Smooth muscle cell (in vitro differentiated cells): ENCODE measurements around the gene DCLK1. TPM values are rescaled to one million over a fixed set of nuclear protein-coding genes. Genes with fewer than 3 reads are reported as not detected.
"Not testable (repeated sequence)": the region's sequence is repeated elsewhere in the genome, so short reads cannot be mapped to it uniquely, and the experiment has no call there.

Source experiments
- DNase-seq: peaks from one replicate; lab custom pipeline; 2025; ENCODE audit not compliant: unreplicated experiment; lab: John Stamatoyannopoulos, UW
- H2AFZ ChIP-seq: fragments of 200-600 bp; sonication (generic); 2 replicates; pipeline ENCODE4 v1.6.0; 2016; ENCODE audit warnings: antibody characterized with exemption, low read depth, mild to moderate bottlenecking
- H3F3A ChIP-seq: fragments of 200-600 bp; sonication (generic); 2 replicates; pipeline ENCODE4 v1.6.0; 2017; ENCODE audit warnings: antibody characterized with exemption, low read depth
- H3K27ac ChIP-seq: fragments of 200-600 bp; sonication (generic); 2 replicates; pipeline ENCODE4 v1.5.1; 2016; ENCODE audit warnings: low read depth, mild to moderate bottlenecking
- H3K27me3 ChIP-seq: fragments of 200-600 bp; sonication (generic); 2 replicates; pipeline ENCODE4 v1.6.1; 2016; ENCODE audit warnings: low read depth, mild to moderate bottlenecking
- H3K36me3 ChIP-seq: fragments of 200-600 bp; sonication (generic); 2 replicates; pipeline ENCODE4 v1.5.1; 2016; ENCODE audit warnings: low read depth
- H3K4me1 ChIP-seq: fragments of 200-600 bp; sonication (generic); 2 replicates; pipeline ENCODE4 v1.5.1; 2016; ENCODE audit warnings: low read depth
- H3K4me2 ChIP-seq: fragments of 200-600 bp; sonication (generic); 2 replicates; pipeline ENCODE4 v1.6.0; 2016; ENCODE audit warnings: mild to moderate bottlenecking
- H3K4me3 ChIP-seq: fragments of 200-600 bp; sonication (generic); 2 replicates; pipeline ENCODE4 v1.5.1; 2016; ENCODE audit warnings: mild to moderate bottlenecking
- H3K79me2 ChIP-seq: fragments of 200-600 bp; sonication (generic); 2 replicates; pipeline ENCODE4 v1.6.0; 2016; ENCODE audit warnings: low read depth, mild to moderate bottlenecking
- H3K9ac ChIP-seq: fragments of 200-600 bp; sonication (generic); 2 replicates; pipeline ENCODE4 v1.6.0; 2016; ENCODE audit warnings: low read depth
- H3K9me3 ChIP-seq: fragments of 200-600 bp; sonication (generic); replicated peaks from 2 replicates; pipeline ENCODE4 v1.5.1; 2016; ENCODE audit warnings: low read depth
- H4K20me1 ChIP-seq: fragments of 200-600 bp; sonication (generic); 2 replicates; pipeline ENCODE4 v1.6.0; 2016; ENCODE audit warnings: low read depth
- WGBS: methylation state at CpG from one replicate; pipeline ENCODE4 v1.1.7; 2016; ENCODE audit warnings: low lambda C conversion rate; 5-methylcytosine and 5-hydroxymethylcytosine counted together
- polyA plus RNA-seq: library from polyadenylated mRNA; unstranded; fragments of >200 nt; fragmentation: Nextera tagmentation; extraction: Ambion mirVana; gene quantifications from 2 replicates; pipeline ENCODE4 v1.2.1, GENCODE V29; 2016
- total RNA-seq: library from RNA; depleted of rRNA; stranded (reverse); fragments of >200 nt; gene quantifications from 2 replicates; pipeline ENCODE4 v1.2.3, GENCODE V29; 2014
- TF ChIP-seq, protein P1 (sequence below): fragments of 200-600 bp; sonication (generic); IDR thresholded peaks from 2 replicates; pipeline ENCODE4 v1.5.1; 2017; ENCODE audit warnings: borderline replicate concordance, mild to moderate bottlenecking, antibody characterized with exemption; ENCODE audit not compliant: insufficient read depth, poor library complexity, severe bottlenecking

Gene DCLK1
- total and polyA plus RNA-seq, 2 experiments from 2014 or later = 0.72 TPM; not detected in 1

DNA sequence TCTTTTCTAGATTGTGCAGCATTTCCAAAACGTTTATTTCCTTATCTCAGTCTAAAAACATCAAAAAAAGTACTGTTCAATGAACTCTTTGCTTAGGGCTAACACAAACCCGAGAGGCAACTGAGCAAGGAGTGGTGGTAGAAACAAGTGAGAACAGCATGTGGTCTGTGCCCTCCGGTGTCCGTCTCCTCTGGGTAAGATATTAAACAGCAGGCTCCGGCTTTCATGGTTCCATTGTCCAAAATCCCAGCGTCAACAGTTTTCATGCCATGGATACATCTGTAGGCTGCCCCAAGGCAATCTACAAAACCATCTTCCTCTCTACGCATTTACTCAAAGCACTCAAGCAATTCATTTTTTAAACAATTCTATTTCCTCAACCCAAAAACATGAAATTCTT lies 22.8 kb downstream of the DCLK1 start:
- H3K79me2 ChIP-seq = no peaks in the 10 kb centered on the region
- DNase-seq = no peak
- H3K9ac ChIP-seq = no peak overlapping the region
- TF ChIP-seq, protein P1, sequence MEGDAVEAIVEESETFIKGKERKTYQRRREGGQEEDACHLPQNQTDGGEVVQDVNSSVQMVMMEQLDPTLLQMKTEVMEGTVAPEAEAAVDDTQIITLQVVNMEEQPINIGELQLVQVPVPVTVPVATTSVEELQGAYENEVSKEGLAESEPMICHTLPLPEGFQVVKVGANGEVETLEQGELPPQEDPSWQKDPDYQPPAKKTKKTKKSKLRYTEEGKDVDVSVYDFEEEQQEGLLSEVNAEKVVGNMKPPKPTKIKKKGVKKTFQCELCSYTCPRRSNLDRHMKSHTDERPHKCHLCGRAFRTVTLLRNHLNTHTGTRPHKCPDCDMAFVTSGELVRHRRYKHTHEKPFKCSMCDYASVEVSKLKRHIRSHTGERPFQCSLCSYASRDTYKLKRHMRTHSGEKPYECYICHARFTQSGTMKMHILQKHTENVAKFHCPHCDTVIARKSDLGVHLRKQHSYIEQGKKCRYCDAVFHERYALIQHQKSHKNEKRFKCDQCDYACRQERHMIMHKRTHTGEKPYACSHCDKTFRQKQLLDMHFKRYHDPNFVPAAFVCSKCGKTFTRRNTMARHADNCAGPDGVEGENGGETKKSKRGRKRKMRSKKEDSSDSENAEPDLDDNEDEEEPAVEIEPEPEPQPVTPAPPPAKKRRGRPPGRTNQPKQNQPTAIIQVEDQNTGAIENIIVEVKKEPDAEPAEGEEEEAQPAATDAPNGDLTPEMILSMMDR = no peak
- no peaks in the 10 kb centered on the region for H3K9me3 ChIP-seq
- H3F3A ChIP-seq = no peaks in the 10 kb centered on the region
- no peak overlapping the region for H3K4me3 ChIP-seq
- H4K20me1 ChIP-seq = no peaks in the 10 kb centered on the region
- H2AFZ ChIP-seq = no peak overlapping the region
- no peaks in the 10 kb centered on the region for H3K36me3 ChIP-seq
- H3K27me3 ChIP-seq = no peaks in the 10 kb centered on the region
- WGBS = 89% methylated on average over 7 of the region's 7 CpGs
- H3K4me2 ChIP-seq = no peak overlapping the region
- H3K4me1 ChIP-seq = no peaks in the 10 kb centered on the region
- H3K27ac ChIP-seq = no peak overlapping the region

DNA sequence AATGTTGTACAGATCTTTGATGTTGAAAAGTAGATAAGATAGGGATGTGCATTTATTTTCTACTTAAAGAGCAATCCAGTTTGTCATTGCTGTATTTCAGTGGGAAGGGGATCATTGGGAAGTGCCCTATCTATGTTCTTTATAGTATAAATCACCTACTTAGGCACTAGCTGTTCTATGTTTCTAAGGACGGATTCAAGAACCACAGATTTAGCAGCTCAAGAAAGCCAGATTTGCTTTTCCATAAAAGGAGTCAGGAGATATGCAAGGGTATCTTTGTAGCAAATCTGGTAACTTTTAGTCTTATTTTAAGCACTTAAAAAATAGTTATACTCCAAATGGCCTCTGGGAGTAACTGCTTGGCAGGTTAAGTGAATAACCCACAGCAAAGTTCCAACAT lies 23.7 kb downstream of the DCLK1 start:
- Histone ChIP-seq H4K20me1 (no peaks in the 10 kb centered on the region), H3K36me3 (no peaks in the 10 kb centered on the region)
- 69% methylated on average over 1 of the region's 1 CpG for WGBS

DNA sequence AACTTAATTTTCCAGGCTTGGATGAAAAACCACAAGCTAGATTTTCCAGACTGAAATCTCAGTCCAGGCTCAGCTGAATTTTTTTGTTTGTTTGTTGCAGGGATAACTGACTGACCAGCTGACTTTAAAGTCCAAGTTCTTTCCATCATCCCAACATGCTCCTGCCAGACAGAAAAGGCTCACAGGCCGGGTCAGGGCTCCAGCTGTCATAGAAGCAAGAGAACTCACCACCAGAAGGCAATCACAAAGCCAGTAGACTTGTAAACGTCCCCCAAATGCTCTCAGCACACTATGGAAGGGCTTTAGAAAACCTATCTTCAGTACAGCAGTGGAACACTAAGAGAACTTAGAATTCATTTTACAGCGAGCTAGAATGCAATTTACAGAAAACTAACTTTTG lies 25.5 kb downstream of the DCLK1 start:
- no peak overlapping the region for H3K27ac ChIP-seq
- no peaks in the 10 kb centered on the region for H3K4me1 ChIP-seq
- no peaks in the 10 kb centered on the region for H4K20me1 ChIP-seq
- H3K9ac ChIP-seq = no peak overlapping the region
- H3K79me2 ChIP-seq = no peaks in the 10 kb centered on the region
- no peak for DNase-seq
- no peak overlapping the region for H2AFZ ChIP-seq
- no peak overlapping the region for H3K4me2 ChIP-seq
- H3K36me3 ChIP-seq = no peaks in the 10 kb centered on the region
- no peaks in the 10 kb centered on the region for H3K9me3 ChIP-seq
- TF ChIP-seq, protein P1 = no peak
- no peaks in the 10 kb centered on the region for H3F3A ChIP-seq
- no peaks in the 10 kb centered on the region for H3K27me3 ChIP-seq
- WGBS = 63% methylated on average over 3 of the region's 3 CpGs
- no peak overlapping the region for H3K4me3 ChIP-seq

More for the DNA sequence above, 23.7 kb downstream of the DCLK1 start:
- TF ChIP-seq, protein P1 = no peak
- Histone ChIP-seq H3K79me2 (no peaks in the 10 kb centered on the region), H3K4me1 (no peaks in the 10 kb centered on the region), H3K4me2 (no peak overlapping the region), H3K4me3 (no peak overlapping the region), H3K27me3 (no peaks in the 10 kb centered on the region), H3F3A (no peaks in the 10 kb centered on the region), H3K9me3 (no peaks in the 10 kb centered on the region), H3K9ac (no peak overlapping the region), H2AFZ (no peak overlapping the region), H3K27ac (no peak overlapping the region)
- DNase-seq = no peak

DNA sequence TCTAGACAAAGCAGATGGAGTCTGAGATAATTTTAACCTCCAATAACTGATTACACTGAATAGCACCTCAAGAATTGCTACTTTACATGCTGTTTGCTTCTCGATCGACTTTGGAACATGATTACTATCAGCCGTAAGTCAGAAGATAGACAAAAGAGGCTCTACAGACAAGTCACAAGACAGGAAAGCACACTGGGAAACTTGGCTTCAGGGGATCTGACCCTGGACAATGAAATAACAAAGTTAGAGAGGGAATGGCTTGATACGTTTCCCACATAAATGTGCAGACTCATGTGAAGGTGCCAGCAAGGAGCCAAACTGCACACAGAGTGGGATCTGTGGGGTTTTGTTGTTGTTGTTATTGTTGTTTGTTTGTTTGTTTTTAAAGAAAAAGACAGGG lies 28.5 kb downstream of the DCLK1 start:
- Histone ChIP-seq H3K4me2 (no peak overlapping the region), H3K9me3 (no peaks in the 10 kb centered on the region), H3K4me3 (no peak overlapping the region), H3K27ac (no peak overlapping the region), H3K9ac (no peak overlapping the region), H3F3A (no peaks in the 10 kb centered on the region), H4K20me1 (no peaks in the 10 kb centered on the region), H3K4me1 (no peaks in the 10 kb centered on the region), H3K27me3 (no peaks in the 10 kb centered on the region), H2AFZ (no peak overlapping the region), H3K79me2 (no peaks in the 10 kb centered on the region), H3K36me3 (no peaks in the 10 kb centered on the region)
- WGBS = 91% methylated on average over 4 of the region's 4 CpGs
- TF ChIP-seq, protein P1 = no peak
- no peak for DNase-seq

DNA sequence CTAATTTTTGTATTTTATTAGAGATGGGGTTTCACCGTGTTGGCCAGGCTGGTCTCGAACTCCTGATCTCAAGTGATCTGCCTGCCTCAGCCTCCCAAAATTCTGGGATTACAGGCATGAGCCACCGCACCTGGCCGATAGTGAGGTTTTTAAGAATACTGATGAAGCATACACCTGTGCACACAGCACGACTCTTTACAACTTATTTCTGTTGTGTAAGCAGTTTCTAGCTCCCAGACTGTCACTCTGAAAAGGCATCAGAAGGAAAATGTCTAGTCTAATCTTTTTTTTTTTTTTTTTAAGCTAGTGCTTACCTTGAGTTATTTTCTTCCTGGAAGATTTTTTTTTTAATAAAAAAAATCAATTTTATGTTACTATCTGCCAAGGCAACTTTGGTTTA lies 29.3 kb downstream of the DCLK1 start:
- H4K20me1 ChIP-seq, DNase-seq, H3K27ac ChIP-seq, H3K4me3 ChIP-seq, H3K9ac ChIP-seq, H3K36me3 ChIP-seq, H2AFZ ChIP-seq, H3K9me3 ChIP-seq, H3K4me2 ChIP-seq, H3F3A ChIP-seq, H3K27me3 ChIP-seq, H3K79me2 ChIP-seq, H3K4me1 ChIP-seq: not testable (repeated sequence)
- WGBS = 93% methylated on average over 5 of the region's 5 CpGs
